CD4-positive, alpha-beta memory T cell (primary cell): ENCODE measurements around the gene SKA3. TPM values are rescaled to one million over a fixed set of nuclear protein-coding genes. Genes with fewer than 3 reads are reported as not detected.
A peak's percentile ranks its signal among the peaks of the same experiment; 100 is the strongest.
"Not testable (repeated sequence)": the region's sequence is repeated elsewhere in the genome, so short reads cannot be mapped to it uniquely, and the experiment has no call there.

ENCODE experiments used
- CTCF ChIA-PET: fragments of 350-600 bp; sonication (Branson Sonifier 250); formaldehyde crosslinking; loops from one replicate; lab custom pipeline; 2021; ENCODE audit warnings: inconsistent platforms; ENCODE audit not compliant: partially characterized antibody; lab: Charles Lee
- POLR2A ChIA-PET: fragments of 350-600 bp; sonication (Branson Sonifier 250); formaldehyde crosslinking; loops from one replicate; lab custom pipeline; 2021; ENCODE audit not compliant: partially characterized antibody; lab: Charles Lee
- DNase-seq, 5 donors: peaks; one replicate each; pipeline versions ENCODE4 v3.0.0 to v3.0.0-alpha.2; 2020 to 2022; ENCODE audit warnings: mixed read lengths in 1 of 5
- H3K27ac ChIP-seq: one replicate; pipeline ENCODE4 v1.7.0; 2013; ENCODE audit warnings: low read depth, low read length
- H3K27me3 ChIP-seq: 2 replicates; pipeline ENCODE4 v1.7.0; 2013; ENCODE audit warnings: mild to moderate bottlenecking, low read length, moderate library complexity; ENCODE audit not compliant: insufficient read depth
- H3K36me3 ChIP-seq: 2 replicates; pipeline ENCODE4 v1.7.0; 2013; ENCODE audit warnings: mild to moderate bottlenecking, low read length, moderate library complexity; ENCODE audit not compliant: insufficient read depth
- H3K4me1 ChIP-seq: 2 replicates; pipeline ENCODE4 v1.7.0; 2013; ENCODE audit warnings: mild to moderate bottlenecking, low read length, moderate library complexity; ENCODE audit not compliant: insufficient read depth
- H3K4me3 ChIP-seq, 2 donors: one replicate each; pipeline ENCODE4 v1.7.0; 2013; ENCODE audit warnings: low read length in 2 of 2, mild to moderate bottlenecking in 1 of 2
- H3K9me3 ChIP-seq, 2 donors: one replicate each; pipeline ENCODE4 v1.7.0; 2013; ENCODE audit warnings: low read length in 2 of 2, control low read depth in 1 of 2; ENCODE audit not compliant: control insufficient read depth in 1 of 2
- H3K27ac Mint-ChIP-seq, 7 donors: one replicate each; pipeline ENCODE4 v1.8.0; 2020 to 2021; ENCODE audit warnings: mixed read lengths in 7 of 7, mild to moderate bottlenecking in 6 of 7, inconsistent platforms in 3 of 7, moderate library complexity in 3 of 7
- H3K27me3 Mint-ChIP-seq, 2 donors: one replicate each; pipeline ENCODE4 v1.8.0; 2020 to 2021; ENCODE audit warnings: mixed read lengths in 2 of 2
- H3K36me3 Mint-ChIP-seq, 2 donors: one replicate each; pipeline ENCODE4 v1.8.0; 2020 to 2021; ENCODE audit warnings: mixed read lengths in 2 of 2, inconsistent platforms in 1 of 2, mild to moderate bottlenecking in 1 of 2
- H3K4me1 Mint-ChIP-seq, 4 donors: one replicate each; pipeline ENCODE4 v1.8.0; 2020 to 2021; ENCODE audit warnings: mixed read lengths in 4 of 4, mild to moderate bottlenecking in 1 of 4
- H3K4me3 Mint-ChIP-seq, 8 donors: one replicate each; pipeline ENCODE4 v1.8.0; 2020 to 2021; ENCODE audit warnings: mixed read lengths in 8 of 8, mild to moderate bottlenecking in 7 of 8, moderate library complexity in 6 of 8, inconsistent platforms in 3 of 8
- H3K9me3 Mint-ChIP-seq, 8 donors: one replicate each; pipeline ENCODE4 v1.8.0; 2020 to 2021; ENCODE audit warnings: mixed read lengths in 8 of 8, mild to moderate bottlenecking in 5 of 8, inconsistent platforms in 3 of 8, moderate library complexity in 1 of 8
- intact Hi-C: fragments of 100-400 bp; cut with micrococcal nuclease; formaldehyde crosslinking; loops from one replicate; pipeline ENCODE4 v1.15.1; 2023
- polyA plus RNA-seq, 2 donors: library from polyadenylated mRNA; unstranded; fragments of 300-500 nt; fragmentation: Illumina TruSeq; gene quantifications; one replicate each; pipeline ENCODE4 v1.2.3, GENCODE V29; 2021
- total RNA-seq, 2 experiments: library from RNA; stranded (reverse); gene quantifications; one replicate each; pipeline ENCODE4 v1.2.3, GENCODE V29; 2021

SKA3 gene
- total and polyA plus RNA-seq, 4 experiments from 2014 or later, result 0.33 to 0.72 TPM; not detected in 2

GRCh38 chr13:21197606-21198225 lies 21.4 kb upstream of the SKA3 start:
- H3K27ac Mint-ChIP-seq, DNase-seq, H3K27me3 ChIP-seq, intact Hi-C loops, H3K9me3 Mint-ChIP-seq, POLR2A ChIA-PET, H3K9me3 ChIP-seq, H3K4me1 ChIP-seq, H3K4me3 Mint-ChIP-seq, H3K4me1 Mint-ChIP-seq, H3K36me3 ChIP-seq, H3K36me3 Mint-ChIP-seq, H3K27ac ChIP-seq, H3K4me3 ChIP-seq: not testable (repeated sequence)
- CTCF ChIA-PET, result interaction anchor here (0.6 kb wide), 1 partner anchor 17 kb away, joined by 3 read pairs; no protein-coding TSS in a partner anchor
- H3K27me3 Mint-ChIP-seq, result peaks cover 8 to 22% of the 10 kb centered on the region in 2 donors

DNA sequence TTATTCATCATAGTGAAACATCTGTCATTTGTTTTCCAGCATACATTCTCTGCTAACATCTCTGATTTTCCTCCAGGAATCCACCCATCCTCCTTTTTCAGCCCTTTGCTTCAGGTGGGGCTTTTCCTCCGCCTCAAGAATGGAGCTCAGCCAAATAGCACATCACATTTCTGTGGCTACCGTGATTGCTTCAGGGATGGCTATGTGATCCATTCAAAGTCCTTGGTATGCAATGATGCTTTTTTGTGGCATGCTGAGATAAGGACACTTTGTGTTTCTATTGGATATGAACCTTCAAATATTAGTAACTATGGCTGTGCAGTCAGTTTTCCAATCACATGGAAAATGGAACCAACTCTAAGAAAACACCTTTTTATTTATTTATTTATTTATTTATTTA lies 18.4 kb upstream of the SKA3 start:
- H3K9me3 Mint-ChIP-seq, H3K4me1 Mint-ChIP-seq, CTCF ChIA-PET, H3K36me3 Mint-ChIP-seq, H3K4me3 Mint-ChIP-seq, H3K36me3 ChIP-seq, H3K9me3 ChIP-seq, POLR2A ChIA-PET, H3K4me3 ChIP-seq, intact Hi-C loops, H3K27ac ChIP-seq, DNase-seq, H3K27me3 ChIP-seq, H3K4me1 ChIP-seq: not testable (repeated sequence)
- Mint-ChIP-seq H3K27me3 (peaks cover 8 to 15% of the 10 kb centered on the region in 2 donors), H3K27ac (peak overlapping the region in 1 of 7 donors; percentile 78)

DNA sequence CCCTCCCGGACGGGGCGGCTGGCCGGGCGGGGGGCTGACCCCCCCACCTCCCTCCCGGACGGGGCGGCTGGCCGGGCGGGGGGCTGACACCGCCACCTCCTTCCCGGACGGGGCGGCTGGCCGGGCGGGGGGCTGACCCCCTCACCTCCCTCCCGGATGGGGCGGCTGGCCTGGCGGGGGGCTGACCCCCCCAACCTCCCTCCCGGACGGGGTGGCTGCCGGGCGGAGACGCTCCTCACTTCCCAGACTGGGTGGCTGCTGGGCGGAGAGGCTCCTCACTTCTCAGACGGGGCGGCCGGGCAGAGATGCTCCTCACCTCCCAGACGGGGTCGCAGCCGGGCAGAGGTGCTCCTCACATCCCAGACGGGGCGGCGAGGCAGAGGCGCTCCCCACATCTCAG lies 10.1 kb upstream of the SKA3 start:
- H3K9me3 Mint-ChIP-seq, CTCF ChIA-PET, H3K27me3 Mint-ChIP-seq, H3K36me3 Mint-ChIP-seq, H3K4me3 ChIP-seq, H3K4me1 ChIP-seq, H3K27ac ChIP-seq, H3K27ac Mint-ChIP-seq, H3K4me1 Mint-ChIP-seq, H3K36me3 ChIP-seq, H3K9me3 ChIP-seq, intact Hi-C loops, H3K4me3 Mint-ChIP-seq, POLR2A ChIA-PET, H3K27me3 ChIP-seq: not testable (repeated sequence)
- peak in 1 of 5 donors; percentile 38 for DNase-seq

DNA sequence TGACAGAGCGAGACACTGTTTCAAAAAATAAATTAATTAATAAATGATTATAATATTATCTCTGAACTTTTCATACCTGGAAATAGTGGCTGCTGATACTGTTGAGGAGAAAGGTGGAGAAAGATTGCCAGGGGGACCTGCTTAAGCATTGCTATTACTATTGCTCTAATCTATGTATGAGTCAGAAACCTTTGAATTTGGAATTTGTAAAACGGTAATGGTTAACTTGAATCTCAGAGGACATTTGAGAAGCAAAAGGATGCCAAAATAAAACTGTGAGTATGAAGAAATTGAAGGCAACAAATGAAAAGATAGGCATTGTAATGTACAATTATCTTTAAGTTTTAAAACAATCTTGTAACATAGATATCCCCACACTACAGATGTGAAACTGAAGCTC lies 5.3 kb upstream of the SKA3 start:
- Histone ChIP-seq H3K9me3 (no peaks in the 10 kb centered on the region), H3K36me3 (no peaks in the 10 kb centered on the region), H3K27me3 (no peaks in the 10 kb centered on the region), H3K4me3 (no peak overlapping the region), H3K27ac (no peak overlapping the region), H3K4me1 (peaks cover 15% of the 10 kb centered on the region)
- no peak overlapping the region for H3K27ac Mint-ChIP-seq
- H3K9me3 Mint-ChIP-seq, result no peaks in the 10 kb centered on the region
- H3K4me3 Mint-ChIP-seq, result no peak overlapping the region
- CTCF ChIA-PET, result no interaction called here
- H3K27me3 Mint-ChIP-seq, result no peaks in the 10 kb centered on the region
- POLR2A ChIA-PET, result no interaction called here
- intact Hi-C loops, result no loop called here
- peaks cover 10 to 22% (median 13%) of the 10 kb centered on the region in 4 donors for H3K4me1 Mint-ChIP-seq
- DNase-seq, result no peak
- peaks cover 0 to 6% of the 10 kb centered on the region in 2 donors for H3K36me3 Mint-ChIP-seq

DNA sequence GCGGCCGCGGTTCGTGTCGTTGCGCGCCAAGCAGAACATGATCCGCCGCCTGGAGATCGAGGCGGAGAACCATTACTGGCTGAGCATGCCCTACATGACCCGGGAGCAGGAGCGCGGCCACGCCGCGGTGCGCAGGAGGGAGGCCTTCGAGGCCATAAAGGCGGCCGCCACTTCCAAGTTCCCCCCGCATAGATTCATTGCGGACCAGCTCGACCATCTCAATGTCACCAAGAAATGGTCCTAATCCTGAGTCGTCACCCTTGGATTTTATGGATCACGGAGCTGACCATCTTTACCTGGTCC lies 581 bp upstream of the SKA3 start:
- peak in 1 of 5 donors; percentile 54 for DNase-seq
- Histone ChIP-seq H3K4me3 (peak overlapping the region; percentile 34 to 84), H3K27me3 (no peaks in the 10 kb centered on the region), H3K27ac (peak overlapping the region; percentile 89), H3K9me3 (no peaks in the 10 kb centered on the region), H3K36me3 (no peaks in the 10 kb centered on the region), H3K4me1 (peaks cover 21% of the 10 kb centered on the region)
- Mint-ChIP-seq H3K27ac (peak overlapping the region; percentile 91 to 99 (median 97)), H3K36me3 (peaks cover 0 to 14% of the 10 kb centered on the region in 2 donors), H3K4me3 (peak overlapping the region; percentile 91 to 99 (median 97)), H3K9me3 (no peaks in the 10 kb centered on the region), H3K27me3 (no peaks in the 10 kb centered on the region), H3K4me1 (peaks cover 13 to 31% (median 18%) of the 10 kb centered on the region in 4 donors)
- POLR2A ChIA-PET, result interaction anchor here (1.0 to 2.8 kb wide), 18 partner anchors 8 to 494 kb away, joined by 3 to 21 read pairs (median 4); partner anchors contain the start of genes EEF1AKMT1, FGF9, MICU2 and ZDHHC20
- intact Hi-C loops, result loop anchor here (1.0 to 10.0 kb wide), 6 partner anchors 121 to 498 kb away; partner anchors contain the start of genes FGF9, XPO4 and ZDHHC20
- CTCF ChIA-PET, result interaction anchor here (0.7 to 3.1 kb wide), 9 partner anchors 11 to 1395 kb away, joined by 3 to 25 read pairs (median 3); partner anchors contain the start of gene PSPC1

- H3K4me3 Mint-ChIP-seq, result peak overlapping the region; percentile 91 to 99 (median 97)
- peaks cover 21% of the 10 kb centered on the region for H3K4me1 ChIP-seq
- POLR2A ChIA-PET, result interaction anchor here (0.7 to 2.8 kb wide), 14 partner anchors 9 to 495 kb away, joined by 3 to 21 read pairs (median 6); partner anchors contain the start of genes EEF1AKMT1, FGF9, MICU2 and ZDHHC20
- H3K27ac ChIP-seq, result peak overlapping the region; percentile 89
- peak overlapping the region; percentile 60 to 99 (median 97) for H3K27ac Mint-ChIP-seq
- H3K27me3 Mint-ChIP-seq, result no peaks in the 10 kb centered on the region
- no peak for DNase-seq
- H3K27me3 ChIP-seq, result no peaks in the 10 kb centered on the region
- H3K4me1 Mint-ChIP-seq, result peaks cover 12 to 31% (median 17%) of the 10 kb centered on the region in 4 donors
- H3K9me3 Mint-ChIP-seq, result no peaks in the 10 kb centered on the region
- intact Hi-C loops, result loop anchor here (1.0 to 10.0 kb wide), 6 partner anchors 123 to 499 kb away; partner anchors contain the start of genes FGF9, XPO4 and ZDHHC20
- H3K4me3 ChIP-seq, result peak overlapping the region; percentile 57 to 84
- peaks cover 0 to 14% of the 10 kb centered on the region in 2 donors for H3K36me3 Mint-ChIP-seq
- CTCF ChIA-PET, result interaction anchor here (0.9 to 3.1 kb wide), 7 partner anchors 27 to 304 kb away, joined by 3 to 25 read pairs (median 4); partner anchors contain the start of gene ZDHHC20
- H3K36me3 ChIP-seq, result no peaks in the 10 kb centered on the region
- H3K9me3 ChIP-seq, result no peaks in the 10 kb centered on the region
Observed at GRCh38 chr13:21175656-21176214, 617 bp downstream of the SKA3 start.

GRCh38 chr13:21173767-21174166 lies 2.6 kb downstream of the SKA3 start:
- Mint-ChIP-seq H3K36me3 (peaks cover 0 to 14% of the 10 kb centered on the region in 2 donors), H3K4me1 (peaks cover 8 to 27% (median 15%) of the 10 kb centered on the region in 4 donors)
- H3K9me3 ChIP-seq, H3K27ac Mint-ChIP-seq, DNase-seq, POLR2A ChIA-PET, H3K27me3 Mint-ChIP-seq, H3K4me3 ChIP-seq, CTCF ChIA-PET, H3K27ac ChIP-seq, H3K9me3 Mint-ChIP-seq, H3K4me3 Mint-ChIP-seq, H3K27me3 ChIP-seq, H3K36me3 ChIP-seq: not testable (repeated sequence)
- H3K4me1 ChIP-seq, result peaks cover 21% of the 10 kb centered on the region
- intact Hi-C loops, result loop anchor here (10.0 kb wide), 1 partner anchor 501 kb away; the partner anchor contains the start of gene FGF9
